Nephron (organoid): ENCODE measurements around the gene BCAS3.
A peak's percentile ranks its signal among the peaks of the same experiment; 100 is the strongest.

ENCODE experiments used
- H3K27ac Mint-ChIP-seq, 3 experiments: 2 replicates each; pipeline ENCODE4 v1.8.0; 2020; ENCODE audit warnings: mixed read lengths in 3 of 3, mild to moderate bottlenecking in 2 of 3, moderate library complexity in 1 of 3
- H3K27me3 Mint-ChIP-seq: 2 replicates; pipeline ENCODE4 v1.8.0; 2021; ENCODE audit warnings: low read depth, mild to moderate bottlenecking, moderate library complexity, mixed read lengths
- H3K36me3 Mint-ChIP-seq: 2 replicates; pipeline ENCODE4 v1.8.0; 2020; ENCODE audit warnings: low read depth, mixed read lengths
- H3K4me1 Mint-ChIP-seq: 2 replicates; pipeline ENCODE4 v1.8.0; 2020; ENCODE audit warnings: mixed read lengths
- H3K4me3 Mint-ChIP-seq, 3 experiments: 2 replicates each; pipeline ENCODE4 v1.8.0; 2020; ENCODE audit warnings: mild to moderate bottlenecking in 3 of 3, mixed read lengths in 3 of 3, moderate library complexity in 2 of 3
- H3K9me3 Mint-ChIP-seq: 2 replicates; pipeline ENCODE4 v1.8.0; 2020; ENCODE audit warnings: mixed read lengths
- CTCF ChIP-seq, 3 experiments: fragments of 200-600 bp; sonication (generic); IDR thresholded peaks; one replicate each; pipeline ENCODE4 v1.5.0; 2021; ENCODE audit warnings: antibody characterized with exemption in 3 of 3; ENCODE audit not compliant: unreplicated experiment in 3 of 3

Gene BCAS3

GRCh38 chr17:61116577-61116976, 438.9 kb downstream of the BCAS3 start:
- TF ChIP-seq CTCF (IDR thresholded peaks at IDR 0.05; ENCODE audit: unreplicated experiment in 3 of 3): no peak
- Mint-ChIP-seq H3K4me1 (no peaks in the 10 kb centered on the region), H3K27ac (no peak overlapping the region), H3K36me3 (peaks cover 16% of the 10 kb centered on the region), H3K9me3 (peaks cover 12% of the 10 kb centered on the region), H3K4me3 (no peak overlapping the region), H3K27me3 (no peaks in the 10 kb centered on the region)

- Mint-ChIP-seq H3K4me3 (no peak overlapping the region), H3K27ac (no peak overlapping the region), H3K9me3 (peaks cover 12% of the 10 kb centered on the region), H3K36me3 (peaks cover 16% of the 10 kb centered on the region), H3K27me3 (no peaks in the 10 kb centered on the region), H3K4me1 (peaks cover 9% of the 10 kb centered on the region)
- no peak for TF ChIP-seq CTCF (IDR thresholded peaks at IDR 0.05; ENCODE audit: unreplicated experiment in 3 of 3)
Observed at GRCh38 chr17:61117983-61118382, 440.3 kb downstream of the BCAS3 start.

DNA sequence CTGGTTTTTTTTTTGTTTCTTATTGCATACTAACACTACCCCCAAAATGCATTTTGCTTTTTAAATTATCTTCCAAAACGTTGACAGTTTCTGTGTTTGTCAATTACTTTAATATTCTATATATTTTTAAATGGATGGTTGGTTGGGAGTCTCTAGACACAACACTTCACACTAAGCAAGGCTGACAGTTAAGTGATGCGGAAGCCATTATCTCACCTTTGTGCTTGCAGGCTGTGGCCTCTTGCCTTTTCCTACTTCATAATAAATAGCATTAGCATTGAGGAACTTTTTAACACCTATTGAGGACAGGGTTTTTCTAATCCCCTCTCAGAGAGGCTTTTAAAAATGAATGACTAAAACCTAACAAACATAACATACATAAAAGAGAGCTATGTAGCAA, 441.2 kb downstream of the BCAS3 start:
- H3K36me3 Mint-ChIP-seq: peaks cover 16% of the 10 kb centered on the region
- H3K27me3 Mint-ChIP-seq: no peaks in the 10 kb centered on the region
- H3K4me1 Mint-ChIP-seq: peaks cover 9% of the 10 kb centered on the region
- H3K27ac Mint-ChIP-seq: no peak overlapping the region
- H3K9me3 Mint-ChIP-seq: peaks cover 12% of the 10 kb centered on the region
- H3K4me3 Mint-ChIP-seq: no peak overlapping the region
- TF ChIP-seq CTCF (IDR thresholded peaks at IDR 0.05; ENCODE audit: unreplicated experiment in 3 of 3): no peak

DNA sequence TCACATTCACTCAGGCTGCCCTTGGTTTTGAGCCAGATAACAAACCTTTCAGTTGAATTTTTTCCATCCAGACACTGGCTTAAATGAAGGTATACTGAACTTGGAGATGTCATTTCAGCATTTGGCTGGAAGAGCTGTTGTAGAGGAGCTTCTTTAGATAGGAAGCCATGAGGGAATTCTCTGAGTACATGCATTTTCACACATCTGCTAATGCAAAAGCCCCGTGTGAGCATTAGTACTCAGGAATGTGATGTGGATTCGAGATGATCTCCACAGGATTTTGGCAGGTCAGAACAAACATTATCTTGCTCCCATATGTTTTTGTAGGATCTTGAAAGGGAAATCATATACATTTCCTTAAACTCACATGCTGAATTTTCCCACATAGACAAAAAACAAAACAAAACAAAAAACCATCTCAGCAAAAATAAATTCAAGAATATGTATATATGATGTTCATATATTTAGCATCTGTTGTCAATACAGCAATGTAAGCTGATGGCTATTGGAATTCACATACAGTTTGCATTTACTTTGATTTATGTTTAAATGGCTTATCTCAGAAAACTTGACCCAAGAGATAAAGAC, 444.8 kb downstream of the BCAS3 start:
- TF ChIP-seq CTCF (IDR thresholded peaks at IDR 0.05; ENCODE audit: unreplicated experiment in 3 of 3): no peak
- H3K9me3 Mint-ChIP-seq: peaks cover 5% of the 10 kb centered on the region
- peaks cover 6% of the 10 kb centered on the region for H3K36me3 Mint-ChIP-seq
- peak overlapping the region in 2 of 3 experiments; percentile 78 to 79 for H3K27ac Mint-ChIP-seq
- no peak overlapping the region for H3K4me3 Mint-ChIP-seq
- no peaks in the 10 kb centered on the region for H3K27me3 Mint-ChIP-seq
- H3K4me1 Mint-ChIP-seq: peaks cover 37% of the 10 kb centered on the region

DNA sequence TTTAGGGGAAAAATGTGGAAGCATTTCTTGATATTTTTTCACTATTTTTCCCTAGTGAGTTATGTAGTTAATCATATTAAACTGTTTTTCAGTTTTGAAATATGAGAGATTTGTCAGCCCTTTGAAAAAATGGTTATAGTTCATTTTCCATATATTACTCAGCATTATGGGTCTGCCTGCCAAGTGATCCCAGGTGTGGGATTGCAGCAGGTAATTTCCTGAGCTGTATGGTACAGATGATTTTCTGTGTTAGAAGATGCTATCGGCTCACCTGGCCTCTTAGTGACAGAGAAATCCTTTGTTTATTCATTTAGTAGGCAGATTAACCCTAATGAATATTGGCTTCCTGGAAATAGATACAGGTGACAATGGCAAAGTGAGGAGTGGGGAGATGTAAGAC, 446.9 kb downstream of the BCAS3 start:
- H3K27ac Mint-ChIP-seq: peak overlapping the region in 1 of 3 experiments; percentile 70
- H3K9me3 Mint-ChIP-seq: no peaks in the 10 kb centered on the region
- H3K4me1 Mint-ChIP-seq: peaks cover 58% of the 10 kb centered on the region
- H3K4me3 Mint-ChIP-seq: no peak overlapping the region
- H3K36me3 Mint-ChIP-seq: no peaks in the 10 kb centered on the region
- no peak for TF ChIP-seq CTCF (IDR thresholded peaks at IDR 0.05; ENCODE audit: unreplicated experiment in 3 of 3)
- no peaks in the 10 kb centered on the region for H3K27me3 Mint-ChIP-seq
